Erythroblast (primary cell): ENCODE results near the gene TMEM176A.

Experiments
- GATA1 ChIP-seq: IDR thresholded peaks from 2 replicates; pipeline ENCODE4 v1.6.1; 2011; ENCODE audit warnings: low read depth, mild to moderate bottlenecking, control low read depth, low read length, moderate library complexity
- POLR2A ChIP-seq: IDR thresholded peaks from 2 replicates; pipeline ENCODE4 v1.6.1; 2011; ENCODE audit warnings: mild to moderate bottlenecking, low read length

GRCh38 chr7:150754951-150755350 is 45.6 kb upstream of the TMEM176A start:
- TF ChIP-seq GATA1 (no peak), POLR2A (no peak)
